RWPE2 (cell line): ENCODE data around the gene EZR.

Experiments used
- ATAC-seq: fragments of 200-7000 bp; cut with Tn5 transposase; 3 replicates; pipeline ENCODE4 v1.9.1; 2021; ENCODE audit warnings: low read depth
- DNase-seq: peaks from one replicate; pipeline ENCODE4 v3.0.0-alpha.2; 2020; ENCODE audit warnings: low spot score
- H3K27ac ChIP-seq: fragments of 450-650 bp; 2 replicates; pipeline ENCODE4 v1.5.1; 2017; ENCODE audit warnings: mild to moderate bottlenecking; ENCODE audit not compliant: poor library complexity, severe bottlenecking
- H3K27me3 ChIP-seq: fragments of 250-450 bp; sonication (Bioruptor Pico); 2 replicates; pipeline ENCODE4 v1.5.1; 2021; ENCODE audit warnings: mild to moderate bottlenecking, moderate library complexity; ENCODE audit not compliant: insufficient read depth, poor library complexity, severe bottlenecking
- H3K36me3 ChIP-seq: fragments of 250-450 bp; sonication (Bioruptor Pico); 2 replicates; pipeline ENCODE4 v1.5.1; 2020; ENCODE audit warnings: low read depth, mild to moderate bottlenecking, moderate library complexity
- H3K4me1 ChIP-seq: fragments of 250-450 bp; sonication (Bioruptor Pico); 2 replicates; pipeline ENCODE4 v1.5.1; 2021; ENCODE audit warnings: mild to moderate bottlenecking, moderate library complexity; ENCODE audit not compliant: insufficient read depth, poor library complexity, severe bottlenecking
- H3K4me3 ChIP-seq: fragments of 250-450 bp; sonication (Bioruptor Pico); 2 replicates; pipeline ENCODE4 v1.5.1; 2021; ENCODE audit warnings: mild to moderate bottlenecking, moderate library complexity; ENCODE audit not compliant: severe bottlenecking
- H3K9me3 ChIP-seq: fragments of 250-450 bp; sonication (Bioruptor Pico); 2 replicates; pipeline ENCODE4 v1.5.1; 2021; ENCODE audit warnings: mild to moderate bottlenecking, moderate library complexity; ENCODE audit not compliant: severe bottlenecking
- CTCF ChIP-seq: fragments of 450-650 bp; IDR thresholded peaks from one replicate; pipeline ENCODE4 v1.5.1; 2017; ENCODE audit warnings: mild to moderate bottlenecking, moderate library complexity; ENCODE audit not compliant: poor library complexity, severe bottlenecking

EZR gene

GRCh38 chr6:158777510-158777909, 41.7 kb downstream of the EZR start:
- peaks cover 100% of the 10 kb centered on the region for H3K36me3 ChIP-seq
- TF ChIP-seq CTCF, result no peak
- DNase-seq (no peak), ATAC-seq (no peak)
- H3K27me3 ChIP-seq, result no peaks in the 10 kb centered on the region
- H3K4me1 ChIP-seq, result peaks cover 31% of the 10 kb centered on the region
- H3K27ac ChIP-seq, result no peak overlapping the region
- no peak overlapping the region for H3K4me3 ChIP-seq
- no peaks in the 10 kb centered on the region for H3K9me3 ChIP-seq

- no peak overlapping the region for H3K4me3 ChIP-seq
- peaks cover 24% of the 10 kb centered on the region for H3K4me1 ChIP-seq
- H3K9me3 ChIP-seq, result no peaks in the 10 kb centered on the region
- peaks cover 100% of the 10 kb centered on the region for H3K36me3 ChIP-seq
- DNase-seq (no peak), ATAC-seq (no peak)
- H3K27me3 ChIP-seq, result no peaks in the 10 kb centered on the region
- no peak overlapping the region for H3K27ac ChIP-seq
- TF ChIP-seq CTCF, result no peak
These were observed 42.4 kb downstream of the EZR start for GRCh38 chr6:158776737-158777136.

GRCh38 chr6:158775832-158776231, 43.3 kb downstream of the EZR start:
- no peak overlapping the region for H3K27ac ChIP-seq
- DNase-seq (no peak), ATAC-seq (no peak)
- no peak overlapping the region for H3K4me3 ChIP-seq
- no peak for TF ChIP-seq CTCF
- H3K27me3 ChIP-seq, result no peaks in the 10 kb centered on the region
- peaks cover 22% of the 10 kb centered on the region for H3K4me1 ChIP-seq
- H3K9me3 ChIP-seq, result no peaks in the 10 kb centered on the region
- H3K36me3 ChIP-seq, result peaks cover 100% of the 10 kb centered on the region

- ATAC-seq, result no peak
These were observed 44.3 kb downstream of the EZR start for GRCh38 chr6:158774717-158775449.

More at GRCh38 chr6:158774717-158775449, 44.3 kb downstream of the EZR start:
- Histone ChIP-seq H3K36me3 (peaks cover 100% of the 10 kb centered on the region), H3K4me3 (no peak overlapping the region), H3K27me3 (no peaks in the 10 kb centered on the region), H3K27ac (peak overlapping the region; percentile 73), H3K4me1 (peaks cover 22% of the 10 kb centered on the region), H3K9me3 (no peaks in the 10 kb centered on the region)
- DNase-seq, result no peak
- no peak for TF ChIP-seq CTCF
